GM12878 (cell line): ENCODE data around the gene HAUS6. TPM values are rescaled to one million over a fixed set of nuclear protein-coding genes. Genes with fewer than 3 reads are reported as not detected.
A peak's percentile ranks its signal among the peaks of the same experiment; 100 is the strongest.

Experiments
- ATF2 ChIP-seq: IDR thresholded peaks from 2 replicates; pipeline ENCODE4 v1.6.1; 2012; ENCODE audit warnings: low read length, inconsistent platforms
- BCLAF1 ChIP-seq: fragments of 450-650 bp; IDR thresholded peaks from 2 replicates; pipeline ENCODE4 v1.6.1; 2017; ENCODE audit warnings: antibody characterized with exemption, mild to moderate bottlenecking, moderate library complexity
- CEBPZ ChIP-seq: fragments of 150-350 bp; IDR thresholded peaks from 2 replicates; pipeline ENCODE4 v1.6.1; 2016; ENCODE audit warnings: low read depth, low read length
- FOXK2 ChIP-seq: fragments of 450-650 bp; IDR thresholded peaks from 2 replicates; pipeline ENCODE4 v1.6.1; 2017; ENCODE audit warnings: mild to moderate bottlenecking, moderate library complexity
- GABPA ChIP-seq: IDR thresholded peaks from 2 replicates; pipeline ENCODE4 v1.6.1; 2014; ENCODE audit warnings: antibody characterized with exemption, low read depth, mild to moderate bottlenecking, inconsistent platforms
- IKZF1 ChIP-seq: fragments of 450-650 bp; conservative IDR thresholded peaks from 2 replicates; pipeline ENCODE4 v1.6.1; 2017; ENCODE audit warnings: antibody characterized with exemption, mild to moderate bottlenecking
- IRF5 ChIP-seq: fragments of 450-650 bp; IDR thresholded peaks from 2 replicates; pipeline ENCODE4 v1.6.1; 2017; ENCODE audit warnings: borderline replicate concordance
- MLLT1 ChIP-seq: fragments of 450-650 bp; IDR thresholded peaks from 2 replicates; pipeline ENCODE4 v1.6.1; 2016; ENCODE audit warnings: mild to moderate bottlenecking
- NR2C2 ChIP-seq: IDR thresholded peaks from 2 replicates; pipeline ENCODE4 v1.6.1; 2011; ENCODE audit warnings: borderline replicate concordance, low read depth; ENCODE audit not compliant: control insufficient read depth, insufficient read length
- NR2F1 ChIP-seq: fragments of 450-650 bp; conservative IDR thresholded peaks from 2 replicates; pipeline ENCODE4 v1.6.1; 2017; ENCODE audit warnings: mild to moderate bottlenecking
- PML ChIP-seq: IDR thresholded peaks from 2 replicates; pipeline ENCODE4 v1.6.1; 2012; ENCODE audit warnings: low read length, inconsistent platforms
- POLR2A ChIP-seq: IDR thresholded peaks from 2 replicates; pipeline ENCODE4 v1.6.1; 2011; ENCODE audit warnings: low read depth, mild to moderate bottlenecking, low read length
- REST ChIP-seq: IDR thresholded peaks from 2 replicates; pipeline ENCODE4 v1.6.1; 2012; ENCODE audit warnings: mild to moderate bottlenecking, low read depth, low read length
- WRNIP1 ChIP-seq: IDR thresholded peaks from 2 replicates; pipeline ENCODE4 v1.6.1; 2011; ENCODE audit warnings: low read depth, low read length, improper control_type of control experiment, borderline replicate concordance
- polyA plus RNA-seq, 11 experiments: library from polyadenylated mRNA; depleted of rRNA in 4 of 11; unstranded in 6 of 11; stranded (reverse) in 5 of 11; fragments of >200 nt; fragmentation: Nextera tagmentation in 4 of 11; fragmentation: Illumina TruSeq in 1 of 11; extraction: Ambion mirVana in 4 of 11; extraction: Trizol in 1 of 11; gene quantifications; 1 replicate in 1 of 11; 2 replicates in 10 of 11; pipeline versions ENCODE4 v1.2.1 to v1.2.3, GENCODE V29; 2011 to 2016; ENCODE audit warnings: inconsistent platforms in 2 of 11, missing spikeins in 2 of 11, low read depth in 1 of 11
- total RNA-seq, 4 experiments: library from RNA; depleted of rRNA in 3 of 4; stranded (reverse); fragments of >200 nt in 3 of 4; fragmentation: Illumina TruSeq in 1 of 4; extraction: Trizol in 1 of 4; gene quantifications; 2 replicates each; pipeline versions ENCODE4 v1.2.1 to v1.2.3, GENCODE V29; 2013 to 2021

HAUS6 gene
- total and polyA plus RNA-seq, 10 of the 15 experiments (the other 5 are each of a cell fraction or from before 2014, with no cell fraction given) = 7.1 to 26.8 (median 16.0) TPM

- peak; percentile 89 for TF ChIP-seq IKZF1
- TF ChIP-seq MLLT1 = peak; percentile 100
- no peak for TF ChIP-seq CEBPZ
- no peak for TF ChIP-seq IRF5
- no peak for TF ChIP-seq REST
- TF ChIP-seq ATF2 = no peak
- peak; percentile 94 for TF ChIP-seq GABPA
- TF ChIP-seq FOXK2 = no peak
- TF ChIP-seq WRNIP1 = no peak; the same call in 1 of the 2 replicates
- TF ChIP-seq NR2C2 = no peak
- TF ChIP-seq POLR2A = peak; percentile 80
- no peak for TF ChIP-seq NR2F1
- TF ChIP-seq BCLAF1 = no peak
- peak; percentile 71; the same call in 1 of the 2 replicates for TF ChIP-seq PML
Observed at GRCh38 chr9:19102631-19103345, at the start of gene HAUS6 (continued).
